SJSA1 (cell line): ENCODE results near the gene ZNF414. TPM values are rescaled to one million over a fixed set of nuclear protein-coding genes. Genes with fewer than 3 reads are reported as not detected.

Experiments
- DNase-seq, 2 experiments: peaks; one replicate each; pipeline ENCODE4 v3.0.0-alpha.2; 2015 to 2020; ENCODE audit warnings: low spot score in 2 of 2, low read depth in 1 of 2
- H3K27ac ChIP-seq: fragments of 250-450 bp; sonication (Bioruptor Pico); 2 replicates; pipeline ENCODE4 v1.5.1; 2020; ENCODE audit warnings: mild to moderate bottlenecking, moderate library complexity
- H3K27me3 ChIP-seq: fragments of 250-450 bp; sonication (Bioruptor Pico); replicated peaks from 2 replicates; pipeline ENCODE4 v1.5.1; 2020; ENCODE audit warnings: mild to moderate bottlenecking, moderate library complexity
- H3K36me3 ChIP-seq: fragments of 250-450 bp; sonication (Bioruptor Pico); 2 replicates; pipeline ENCODE4 v1.5.1; 2020; ENCODE audit warnings: mild to moderate bottlenecking
- H3K4me1 ChIP-seq: fragments of 250-450 bp; sonication (Bioruptor Pico); replicated peaks from 2 replicates; pipeline ENCODE4 v1.6.1; 2021; ENCODE audit warnings: mild to moderate bottlenecking
- H3K4me3 ChIP-seq: fragments of 250-450 bp; sonication (Bioruptor Pico); 2 replicates; pipeline ENCODE4 v1.5.1; 2020; ENCODE audit warnings: mild to moderate bottlenecking
- H3K9me3 ChIP-seq: fragments of 250-450 bp; sonication (Bioruptor Pico); replicated peaks from 2 replicates; pipeline ENCODE4 v1.5.1; 2020; ENCODE audit warnings: mild to moderate bottlenecking
- total RNA-seq: library from RNA; depleted of rRNA; stranded (reverse); fragments of >200 nt; shearing (Covaris generic); gene quantifications from 2 replicates; pipeline ENCODE4 v1.2.3, GENCODE V29; 2014

The ZNF414 gene
- total RNA-seq, 1 experiment from 2014 or later = 5.4 TPM

DNA sequence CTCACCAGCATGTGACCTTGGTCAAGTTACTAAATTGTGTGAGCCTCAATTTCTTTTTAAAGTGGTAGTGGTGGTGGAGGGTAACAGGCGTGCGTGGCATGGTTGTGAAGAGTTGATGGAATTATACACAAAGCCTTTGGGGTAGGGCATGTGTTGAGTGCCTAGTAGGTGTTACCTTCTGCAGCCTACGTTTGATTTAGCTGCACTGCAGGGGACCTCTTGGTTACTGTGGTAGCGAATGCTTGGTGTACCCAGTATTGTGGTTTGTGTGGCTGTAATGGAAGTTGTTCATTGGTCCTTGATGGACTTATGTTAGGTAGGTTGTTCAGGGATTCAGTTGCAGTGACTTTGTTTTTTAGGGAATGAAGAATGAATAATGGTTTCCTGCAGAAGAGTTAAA, 36.1 kb downstream of the ZNF414 start:
- H3K27me3 ChIP-seq = no peaks in the 10 kb centered on the region
- no peaks in the 10 kb centered on the region for H3K9me3 ChIP-seq
- peaks cover 85% of the 10 kb centered on the region for H3K36me3 ChIP-seq
- no peak overlapping the region for H3K4me3 ChIP-seq
- DNase-seq = no peak
- no peak overlapping the region for H3K27ac ChIP-seq
- H3K4me1 ChIP-seq = no peaks in the 10 kb centered on the region

GRCh38 chr19:8476524-8476923, 37.4 kb downstream of the ZNF414 start:
- DNase-seq = no peak
- H3K36me3 ChIP-seq = peaks cover 87% of the 10 kb centered on the region
- H3K4me3 ChIP-seq = no peak overlapping the region
- H3K9me3 ChIP-seq = no peaks in the 10 kb centered on the region
- no peaks in the 10 kb centered on the region for H3K27me3 ChIP-seq
- no peak overlapping the region for H3K27ac ChIP-seq
- H3K4me1 ChIP-seq = no peaks in the 10 kb centered on the region

DNA sequence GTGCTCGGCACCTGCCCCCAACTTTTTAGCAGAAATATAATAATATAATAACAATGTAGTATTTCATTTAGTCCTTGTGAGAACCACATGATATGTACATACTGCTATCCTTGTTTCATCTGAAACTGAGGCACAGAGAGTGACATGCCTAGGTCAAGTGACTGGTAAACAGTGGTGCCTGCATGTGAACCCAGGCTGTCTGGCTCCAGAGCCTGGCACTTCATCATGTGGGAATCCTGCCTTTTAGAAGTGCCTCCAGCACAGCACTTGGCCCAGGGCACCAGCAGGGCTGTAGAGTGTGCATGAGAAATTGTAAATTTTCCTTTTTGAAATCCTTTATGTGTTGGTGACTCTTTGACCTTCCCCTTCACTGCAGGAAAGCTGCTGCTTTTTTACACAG, 39.0 kb downstream of the ZNF414 start:
- H3K36me3 ChIP-seq = peaks cover 88% of the 10 kb centered on the region
- H3K4me1 ChIP-seq = no peaks in the 10 kb centered on the region
- DNase-seq = no peak
- H3K27me3 ChIP-seq = no peaks in the 10 kb centered on the region
- no peak overlapping the region for H3K27ac ChIP-seq
- no peak overlapping the region for H3K4me3 ChIP-seq
- no peaks in the 10 kb centered on the region for H3K9me3 ChIP-seq

- Histone ChIP-seq H3K4me1 (peaks cover 5% of the 10 kb centered on the region), H3K27ac (no peak overlapping the region), H3K36me3 (peaks cover 94% of the 10 kb centered on the region), H3K9me3 (no peaks in the 10 kb centered on the region), H3K4me3 (no peak overlapping the region), H3K27me3 (no peaks in the 10 kb centered on the region)
- no peak for DNase-seq
Measured at GRCh38 chr19:8473648-8474476, 40.1 kb downstream of the ZNF414 start.

DNA sequence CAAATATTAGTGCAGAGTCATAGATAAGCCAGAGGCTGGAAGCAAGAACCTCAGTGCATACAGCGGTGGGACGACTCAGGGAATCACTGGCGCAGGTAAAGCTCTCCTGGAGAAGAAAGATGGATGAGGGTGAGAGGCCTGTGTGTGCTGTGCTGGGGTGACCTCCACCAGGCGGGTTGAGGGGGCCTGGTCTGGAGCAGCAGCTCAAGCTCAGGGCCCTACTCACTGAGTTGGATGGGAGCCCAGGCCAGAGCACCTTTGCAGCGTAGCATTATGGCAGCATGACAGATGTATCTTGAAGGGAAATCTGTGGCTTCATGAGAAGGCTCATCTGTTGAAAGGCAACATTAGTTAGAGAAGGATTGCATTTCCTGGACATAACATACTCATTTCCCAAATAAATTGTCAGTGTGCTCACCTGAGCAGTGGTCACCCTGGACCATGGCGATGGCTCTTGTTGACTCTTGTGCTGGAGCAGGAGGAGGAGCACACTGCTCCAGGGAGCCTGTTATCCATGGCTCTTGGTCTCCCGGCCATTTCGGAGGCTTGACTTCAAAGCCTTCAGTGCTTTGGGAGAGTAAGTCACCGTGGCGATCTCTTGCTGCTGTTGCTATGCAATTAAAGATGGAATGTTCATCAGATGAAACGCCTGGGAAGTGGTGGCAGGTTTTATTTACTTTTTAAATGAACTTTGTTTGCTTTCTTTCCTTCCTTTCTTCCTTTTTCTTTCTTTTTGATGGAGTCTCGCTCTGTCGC, 44.2 kb downstream of the ZNF414 start:
- Histone ChIP-seq H3K27me3 (no peaks in the 10 kb centered on the region), H3K9me3 (no peaks in the 10 kb centered on the region), H3K36me3 (peaks cover 99% of the 10 kb centered on the region), H3K4me1 (peaks cover 46% of the 10 kb centered on the region), H3K4me3 (no peak overlapping the region), H3K27ac (no peak overlapping the region)
- no peak for DNase-seq

- no peaks in the 10 kb centered on the region for H3K9me3 ChIP-seq
- DNase-seq = peak in 1 of 2 experiments; percentile 57
- no peak overlapping the region for H3K4me3 ChIP-seq
- no peaks in the 10 kb centered on the region for H3K27me3 ChIP-seq
- peak overlapping the region; percentile 35 for H3K27ac ChIP-seq
- peaks cover 48% of the 10 kb centered on the region for H3K4me1 ChIP-seq
- peaks cover 99% of the 10 kb centered on the region for H3K36me3 ChIP-seq
Measured at GRCh38 chr19:8468761-8469373, 45.1 kb downstream of the ZNF414 start.

DNA sequence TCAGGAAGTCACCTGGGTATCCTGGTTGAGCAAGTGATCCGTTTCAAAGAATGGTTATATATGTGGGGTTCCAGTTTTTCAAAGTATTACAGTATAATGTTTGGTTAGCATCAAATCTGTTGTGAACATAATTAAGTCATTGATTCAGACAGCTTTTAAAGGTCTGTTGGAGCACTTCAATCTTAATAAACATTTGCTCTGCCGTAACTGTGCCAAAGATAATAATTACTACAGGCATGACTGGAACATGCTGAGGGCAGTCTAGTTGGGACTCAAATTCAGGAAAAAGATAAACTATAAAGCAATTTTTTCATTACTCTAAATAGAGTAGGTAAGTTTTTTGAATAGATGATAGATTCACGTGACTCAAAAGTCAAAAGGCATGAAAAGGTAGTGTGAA, 45.8 kb downstream of the ZNF414 start:
- Histone ChIP-seq H3K27ac (no peak overlapping the region), H3K36me3 (peaks cover 99% of the 10 kb centered on the region)
- DNase-seq = no peak

DNA sequence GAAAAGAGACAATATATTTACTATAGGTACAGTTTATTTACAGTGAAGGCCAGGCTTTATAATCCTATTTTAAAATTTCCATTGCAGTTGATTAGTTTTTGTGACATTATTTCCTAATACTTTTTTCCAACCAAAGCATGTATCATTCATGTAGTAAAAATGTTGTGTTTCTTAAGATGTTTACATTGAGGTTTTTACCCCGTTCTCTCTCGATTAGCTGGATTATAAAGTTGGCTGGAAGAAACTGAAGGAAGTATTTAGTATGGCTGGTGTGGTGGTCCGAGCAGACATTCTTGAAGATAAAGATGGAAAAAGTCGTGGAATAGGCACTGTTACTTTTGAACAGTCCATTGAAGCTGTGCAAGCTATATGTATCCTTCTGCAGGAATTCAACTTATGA, 47.9 kb downstream of the ZNF414 start:
- peaks cover 99% of the 10 kb centered on the region for H3K36me3 ChIP-seq
- DNase-seq = peak in 1 of 2 experiments; percentile 52

More for the DNA sequence above, 45.8 kb downstream of the ZNF414 start:
- H3K9me3 ChIP-seq = no peaks in the 10 kb centered on the region
- H3K4me3 ChIP-seq = no peak overlapping the region
- H3K4me1 ChIP-seq = peaks cover 48% of the 10 kb centered on the region
- no peaks in the 10 kb centered on the region for H3K27me3 ChIP-seq

GRCh38 chr19:8463365-8463764, 50.6 kb downstream of the ZNF414 start:
- Histone ChIP-seq H3K36me3 (peaks cover 94% of the 10 kb centered on the region), H3K4me1 (peaks cover 69% of the 10 kb centered on the region), H3K4me3 (no peak overlapping the region), H3K27ac (no peak overlapping the region), H3K27me3 (no peaks in the 10 kb centered on the region), H3K9me3 (no peaks in the 10 kb centered on the region)
- no peak for DNase-seq

More for the DNA sequence above, 47.9 kb downstream of the ZNF414 start:
- Histone ChIP-seq H3K27ac (peak overlapping the region; percentile 24; the same call in 1 of the 2 replicates), H3K9me3 (no peaks in the 10 kb centered on the region), H3K27me3 (no peaks in the 10 kb centered on the region), H3K4me3 (no peak overlapping the region), H3K4me1 (peaks cover 53% of the 10 kb centered on the region)

DNA sequence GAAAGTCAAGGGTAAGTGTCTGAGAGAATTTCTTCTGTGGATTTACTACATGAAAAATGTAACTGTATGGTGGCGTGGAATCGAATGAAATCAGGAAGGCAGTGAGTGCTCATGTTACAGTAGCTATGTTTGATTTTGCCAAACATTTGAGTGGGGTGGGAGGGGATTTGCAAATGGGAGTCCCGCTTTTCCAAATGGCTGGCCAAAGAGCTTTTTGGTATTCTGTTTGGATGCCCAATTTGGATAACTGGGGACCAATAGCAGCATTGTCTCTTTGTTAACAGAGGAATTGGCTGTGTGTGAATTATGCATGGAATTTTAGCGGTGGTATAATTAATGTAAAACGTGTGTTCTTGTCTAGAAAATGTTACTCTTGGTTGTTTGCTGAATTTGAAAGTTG, 51.4 kb downstream of the ZNF414 start:
- Histone ChIP-seq H3K36me3 (peaks cover 93% of the 10 kb centered on the region), H3K9me3 (no peaks in the 10 kb centered on the region), H3K4me3 (no peak overlapping the region), H3K27ac (no peak overlapping the region), H3K27me3 (no peaks in the 10 kb centered on the region), H3K4me1 (peaks cover 69% of the 10 kb centered on the region)
- no peak for DNase-seq

DNA sequence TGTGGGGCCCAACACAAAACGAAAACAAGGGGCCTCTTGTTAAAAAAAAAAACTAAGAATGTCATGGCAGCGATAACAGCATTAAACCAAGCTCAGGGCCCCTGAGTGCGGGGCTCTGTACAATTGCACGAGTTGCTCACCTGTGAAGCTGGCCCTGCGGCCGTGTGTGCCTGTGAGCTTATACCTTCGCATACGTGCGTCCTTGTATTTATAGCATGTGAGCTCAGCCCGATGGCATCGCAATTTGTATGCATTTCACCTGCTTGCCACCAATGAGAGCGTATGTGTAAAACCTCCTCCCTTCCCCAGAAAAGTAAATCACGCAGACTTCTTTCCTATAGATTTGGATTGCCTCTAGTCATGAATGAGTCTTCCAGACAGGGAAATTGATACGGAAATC, 52.1 kb downstream of the ZNF414 start:
- Histone ChIP-seq H3K4me3 (no peak overlapping the region), H3K27me3 (no peaks in the 10 kb centered on the region), H3K36me3 (peaks cover 92% of the 10 kb centered on the region), H3K27ac (no peak overlapping the region), H3K4me1 (peaks cover 66% of the 10 kb centered on the region), H3K9me3 (no peaks in the 10 kb centered on the region)
- no peak for DNase-seq

- Histone ChIP-seq H3K4me3 (no peak overlapping the region), H3K9me3 (no peaks in the 10 kb centered on the region), H3K27ac (no peak overlapping the region), H3K36me3 (peaks cover 92% of the 10 kb centered on the region), H3K27me3 (no peaks in the 10 kb centered on the region), H3K4me1 (peaks cover 62% of the 10 kb centered on the region)
- no peak for DNase-seq
Measured at GRCh38 chr19:8461376-8461775, 52.6 kb downstream of the ZNF414 start.

GRCh38 chr19:8460516-8461298, 53.3 kb downstream of the ZNF414 start:
- H3K27ac ChIP-seq = peak overlapping the region; percentile 57
- no peaks in the 10 kb centered on the region for H3K9me3 ChIP-seq
- peaks cover 91% of the 10 kb centered on the region for H3K36me3 ChIP-seq
- H3K4me3 ChIP-seq = no peak overlapping the region
- peaks cover 55% of the 10 kb centered on the region for H3K4me1 ChIP-seq
- H3K27me3 ChIP-seq = no peaks in the 10 kb centered on the region
- no peak for DNase-seq
